Astrocyte (in vitro differentiated cells and primary cell): ENCODE results near the gene ATP13A1. TPM values are rescaled to one million over a fixed set of nuclear protein-coding genes. Genes with fewer than 3 reads are reported as not detected.

ENCODE experiments used
- DNase-seq: peaks from one replicate; pipeline ENCODE4 v3.0.0-alpha.2; 2010; ENCODE audit warnings: low read depth
- FAIRE-seq: peaks from 2 replicates; lab custom pipeline; 2011; peaks lifted over from hg19 to GRCh38; lab: Jason Lieb, UNC
- H2AFZ ChIP-seq: 2 replicates; pipeline ENCODE4 v1.6.0; 2012; ENCODE audit warnings: low read depth, low read length, inconsistent platforms
- H3K27ac ChIP-seq: 2 replicates; pipeline ENCODE4 v1.5.1; 2011; ENCODE audit warnings: low read depth, low read length, inconsistent platforms
- H3K27me3 ChIP-seq: 2 replicates; pipeline ENCODE4 v1.6.0; 2011; ENCODE audit warnings: low read length, inconsistent platforms; ENCODE audit not compliant: insufficient read depth
- H3K36me3 ChIP-seq: 2 replicates; pipeline ENCODE4 v1.5.1; 2011; ENCODE audit warnings: low read length, inconsistent platforms; ENCODE audit not compliant: insufficient read depth
- H3K4me1 ChIP-seq: 2 replicates; pipeline ENCODE4 v1.5.1; 2011; ENCODE audit warnings: low read length, inconsistent platforms; ENCODE audit not compliant: insufficient read depth
- H3K4me2 ChIP-seq: 2 replicates; pipeline ENCODE4 v1.6.0; 2012; ENCODE audit warnings: low read length, inconsistent platforms
- H3K4me3 ChIP-seq: 2 replicates; pipeline ENCODE4 v1.5.1; 2011; ENCODE audit warnings: low read depth, mild to moderate bottlenecking, low read length, inconsistent platforms; ENCODE audit not compliant: insufficient read depth
- H3K79me2 ChIP-seq: 2 replicates; pipeline ENCODE4 v1.6.0; 2012; ENCODE audit warnings: mild to moderate bottlenecking, low read length, inconsistent platforms; ENCODE audit not compliant: insufficient read depth
- H3K9ac ChIP-seq: 2 replicates; pipeline ENCODE4 v1.6.0; 2012; ENCODE audit warnings: mild to moderate bottlenecking, low read length, inconsistent platforms
- H3K9me3 ChIP-seq: 2 replicates; pipeline ENCODE4 v1.5.1; 2012; ENCODE audit warnings: low read depth, mild to moderate bottlenecking, low read length, inconsistent platforms; ENCODE audit not compliant: insufficient read depth
- H4K20me1 ChIP-seq: 2 replicates; pipeline ENCODE4 v1.6.0; 2012; ENCODE audit warnings: low read length, inconsistent platforms; ENCODE audit not compliant: insufficient read depth
- H3K27ac Mint-ChIP-seq: one replicate; pipeline ENCODE4 v1.8.0; 2021; ENCODE audit warnings: mild to moderate bottlenecking, mixed read lengths; ENCODE audit not compliant: unreplicated experiment
- H3K27me3 Mint-ChIP-seq: one replicate; pipeline ENCODE4 v1.8.0; 2021; ENCODE audit warnings: low read depth, mixed read lengths; ENCODE audit not compliant: unreplicated experiment
- H3K36me3 Mint-ChIP-seq: one replicate; pipeline ENCODE4 v1.8.0; 2021; ENCODE audit warnings: low read depth, mixed read lengths; ENCODE audit not compliant: unreplicated experiment
- H3K4me1 Mint-ChIP-seq: one replicate; pipeline ENCODE4 v1.8.0; 2021; ENCODE audit warnings: low read depth, mixed read lengths; ENCODE audit not compliant: unreplicated experiment
- H3K4me3 Mint-ChIP-seq: one replicate; pipeline ENCODE4 v1.8.0; 2021; ENCODE audit warnings: mild to moderate bottlenecking, moderate library complexity, mixed read lengths; ENCODE audit not compliant: unreplicated experiment
- H3K9me3 Mint-ChIP-seq: one replicate; pipeline ENCODE4 v1.8.0; 2021; ENCODE audit warnings: mild to moderate bottlenecking, mixed read lengths; ENCODE audit not compliant: unreplicated experiment
- CTCF ChIP-seq: IDR thresholded peaks from 2 replicates; pipeline ENCODE4 v1.5.1; 2011; ENCODE audit warnings: low read depth, mild to moderate bottlenecking, inconsistent platforms, low read length, moderate library complexity; ENCODE audit not compliant: insufficient read depth
- EZH2 ChIP-seq: IDR thresholded peaks from 2 replicates; pipeline ENCODE4 v1.6.1; 2012; ENCODE audit warnings: mild to moderate bottlenecking, low read length, inconsistent platforms; ENCODE audit not compliant: insufficient read depth
- total RNA-seq: library from RNA; stranded (reverse); gene quantifications from 2 replicates; pipeline ENCODE4 v1.2.1, GENCODE V29; 2021

Gene ATP13A1
- total RNA-seq, 1 donor from 2014 or later = 65.2 TPM

- no peak within 1 kb of the TSS for H3K27ac ChIP-seq
- no peaks in the 10 kb centered on the region for H3K9me3 ChIP-seq
- FAIRE-seq (no peak), DNase-seq (no peak)
- no peaks in the 10 kb centered on the region for H3K9me3 Mint-ChIP-seq
- H3K9ac ChIP-seq = peak within 1 kb of the TSS; percentile 31
- no peaks in the 10 kb centered on the region for H4K20me1 ChIP-seq
- no peaks in the 10 kb centered on the region for H3K79me2 ChIP-seq
- H3K27me3 ChIP-seq = no peaks in the 10 kb centered on the region
- H3K4me3 Mint-ChIP-seq = peak within 1 kb of the TSS; percentile 89
- peak within 1 kb of the TSS; percentile 82 for H3K4me2 ChIP-seq
- H3K4me1 ChIP-seq = peaks cover 12% of the 10 kb centered on the region
- TF ChIP-seq EZH2 = no peak
- TF ChIP-seq CTCF = no peak
- peak within 1 kb of the TSS; percentile 25 for H3K4me3 ChIP-seq
- H3K27ac Mint-ChIP-seq = peak within 1 kb of the TSS; percentile 87
- peaks cover 22% of the 10 kb centered on the region for H3K36me3 Mint-ChIP-seq
- peak within 1 kb of the TSS; percentile 63 for H2AFZ ChIP-seq
- H3K36me3 ChIP-seq = no peaks in the 10 kb centered on the region
- H3K4me1 Mint-ChIP-seq = no peaks in the 10 kb centered on the region
- H3K27me3 Mint-ChIP-seq = no peaks in the 10 kb centered on the region
These were observed 35.6 kb downstream of the ATP13A1 start, which contains the start of gene LPAR2 for GRCh38 chr19:19627621-19628500. LPAR2 (minus strand) TSS chr19:19628220; CDS start chr19:19627275, 945 bp downstream.

- Mint-ChIP-seq H3K27me3 (no peaks in the 10 kb centered on the region), H3K4me1 (no peaks in the 10 kb centered on the region), H3K9me3 (no peaks in the 10 kb centered on the region), H3K27ac (peak overlapping the region; percentile 87), H3K4me3 (peak overlapping the region; percentile 89), H3K36me3 (peaks cover 16% of the 10 kb centered on the region)
- H3K9me3 ChIP-seq = no peaks in the 10 kb centered on the region
- FAIRE-seq = no peak
- no peak overlapping the region for H3K9ac ChIP-seq
- H3K36me3 ChIP-seq = no peaks in the 10 kb centered on the region
- no peak overlapping the region for H2AFZ ChIP-seq
- H4K20me1 ChIP-seq = no peaks in the 10 kb centered on the region
- no peak for DNase-seq
- no peaks in the 10 kb centered on the region for H3K27me3 ChIP-seq
- H3K27ac ChIP-seq = no peak overlapping the region
- H3K4me2 ChIP-seq = no peak overlapping the region
- TF ChIP-seq EZH2 = no peak
- no peak for TF ChIP-seq CTCF
- H3K4me3 ChIP-seq = no peak overlapping the region
- peaks cover 12% of the 10 kb centered on the region for H3K4me1 ChIP-seq
- no peaks in the 10 kb centered on the region for H3K79me2 ChIP-seq
These were observed 36.7 kb downstream of the ATP13A1 start for GRCh38 chr19:19626516-19627472.
